Smooth muscle cell (in vitro differentiated cells): ENCODE data around the gene PLCB1. TPM values are rescaled to one million over a fixed set of nuclear protein-coding genes. Genes with fewer than 3 reads are reported as not detected.
"Not testable (repeated sequence)": the region's sequence is repeated elsewhere in the genome, so short reads cannot be mapped to it uniquely, and the experiment has no call there.

Experiments used
- DNase-seq: peaks from one replicate; lab custom pipeline; 2025; ENCODE audit not compliant: unreplicated experiment; lab: John Stamatoyannopoulos, UW
- H2AFZ ChIP-seq: fragments of 200-600 bp; sonication (generic); 2 replicates; pipeline ENCODE4 v1.6.0; 2016; ENCODE audit warnings: antibody characterized with exemption, low read depth, mild to moderate bottlenecking
- H3F3A ChIP-seq: fragments of 200-600 bp; sonication (generic); 2 replicates; pipeline ENCODE4 v1.6.0; 2017; ENCODE audit warnings: antibody characterized with exemption, low read depth
- H3K27ac ChIP-seq: fragments of 200-600 bp; sonication (generic); 2 replicates; pipeline ENCODE4 v1.5.1; 2016; ENCODE audit warnings: low read depth, mild to moderate bottlenecking
- H3K27me3 ChIP-seq: fragments of 200-600 bp; sonication (generic); 2 replicates; pipeline ENCODE4 v1.6.1; 2016; ENCODE audit warnings: low read depth, mild to moderate bottlenecking
- H3K36me3 ChIP-seq: fragments of 200-600 bp; sonication (generic); 2 replicates; pipeline ENCODE4 v1.5.1; 2016; ENCODE audit warnings: low read depth
- H3K4me1 ChIP-seq: fragments of 200-600 bp; sonication (generic); 2 replicates; pipeline ENCODE4 v1.5.1; 2016; ENCODE audit warnings: low read depth
- H3K4me2 ChIP-seq: fragments of 200-600 bp; sonication (generic); 2 replicates; pipeline ENCODE4 v1.6.0; 2016; ENCODE audit warnings: mild to moderate bottlenecking
- H3K4me3 ChIP-seq: fragments of 200-600 bp; sonication (generic); 2 replicates; pipeline ENCODE4 v1.5.1; 2016; ENCODE audit warnings: mild to moderate bottlenecking
- H3K79me2 ChIP-seq: fragments of 200-600 bp; sonication (generic); 2 replicates; pipeline ENCODE4 v1.6.0; 2016; ENCODE audit warnings: low read depth, mild to moderate bottlenecking
- H3K9ac ChIP-seq: fragments of 200-600 bp; sonication (generic); 2 replicates; pipeline ENCODE4 v1.6.0; 2016; ENCODE audit warnings: low read depth
- H3K9me3 ChIP-seq: fragments of 200-600 bp; sonication (generic); replicated peaks from 2 replicates; pipeline ENCODE4 v1.5.1; 2016; ENCODE audit warnings: low read depth
- H4K20me1 ChIP-seq: fragments of 200-600 bp; sonication (generic); 2 replicates; pipeline ENCODE4 v1.6.0; 2016; ENCODE audit warnings: low read depth
- WGBS: methylation state at CpG from one replicate; pipeline ENCODE4 v1.1.7; 2016; ENCODE audit warnings: low lambda C conversion rate; 5-methylcytosine and 5-hydroxymethylcytosine counted together
- polyA plus RNA-seq: library from polyadenylated mRNA; unstranded; fragments of >200 nt; fragmentation: Nextera tagmentation; extraction: Ambion mirVana; gene quantifications from 2 replicates; pipeline ENCODE4 v1.2.1, GENCODE V29; 2016
- total RNA-seq: library from RNA; depleted of rRNA; stranded (reverse); fragments of >200 nt; gene quantifications from 2 replicates; pipeline ENCODE4 v1.2.3, GENCODE V29; 2014
- TF ChIP-seq, protein P1 (sequence below): fragments of 200-600 bp; sonication (generic); IDR thresholded peaks from 2 replicates; pipeline ENCODE4 v1.5.1; 2017; ENCODE audit warnings: borderline replicate concordance, mild to moderate bottlenecking, antibody characterized with exemption; ENCODE audit not compliant: insufficient read depth, poor library complexity, severe bottlenecking

Gene PLCB1
- total and polyA plus RNA-seq, 2 experiments from 2014 or later: 4.7 to 25.3 TPM

DNA sequence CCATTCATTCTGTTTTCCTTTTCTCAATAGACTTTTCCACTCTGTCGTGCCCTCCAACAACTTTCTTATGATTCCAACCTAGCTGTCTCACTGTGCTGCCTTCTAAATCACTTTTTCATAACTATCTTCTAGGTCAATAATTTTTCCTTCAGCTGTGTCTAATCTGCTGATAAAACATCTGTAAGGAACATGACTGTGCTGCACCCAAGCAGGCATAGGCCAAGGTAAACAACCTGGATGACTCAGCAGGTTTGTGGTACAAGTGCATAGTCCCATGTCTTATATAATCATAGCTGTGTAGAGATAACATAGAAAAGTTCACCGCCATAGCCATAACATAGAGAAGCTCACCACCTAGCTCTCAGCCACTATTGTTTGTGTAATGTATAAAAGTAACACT, 332.3 kb downstream of the PLCB1 start:
- TF ChIP-seq, protein P1, sequence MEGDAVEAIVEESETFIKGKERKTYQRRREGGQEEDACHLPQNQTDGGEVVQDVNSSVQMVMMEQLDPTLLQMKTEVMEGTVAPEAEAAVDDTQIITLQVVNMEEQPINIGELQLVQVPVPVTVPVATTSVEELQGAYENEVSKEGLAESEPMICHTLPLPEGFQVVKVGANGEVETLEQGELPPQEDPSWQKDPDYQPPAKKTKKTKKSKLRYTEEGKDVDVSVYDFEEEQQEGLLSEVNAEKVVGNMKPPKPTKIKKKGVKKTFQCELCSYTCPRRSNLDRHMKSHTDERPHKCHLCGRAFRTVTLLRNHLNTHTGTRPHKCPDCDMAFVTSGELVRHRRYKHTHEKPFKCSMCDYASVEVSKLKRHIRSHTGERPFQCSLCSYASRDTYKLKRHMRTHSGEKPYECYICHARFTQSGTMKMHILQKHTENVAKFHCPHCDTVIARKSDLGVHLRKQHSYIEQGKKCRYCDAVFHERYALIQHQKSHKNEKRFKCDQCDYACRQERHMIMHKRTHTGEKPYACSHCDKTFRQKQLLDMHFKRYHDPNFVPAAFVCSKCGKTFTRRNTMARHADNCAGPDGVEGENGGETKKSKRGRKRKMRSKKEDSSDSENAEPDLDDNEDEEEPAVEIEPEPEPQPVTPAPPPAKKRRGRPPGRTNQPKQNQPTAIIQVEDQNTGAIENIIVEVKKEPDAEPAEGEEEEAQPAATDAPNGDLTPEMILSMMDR: no peak
- WGBS: 85% methylated on average over 2 of the region's 2 CpGs
- no peaks in the 10 kb centered on the region for H3K9me3 ChIP-seq
- H3K36me3 ChIP-seq: no peaks in the 10 kb centered on the region
- no peaks in the 10 kb centered on the region for H4K20me1 ChIP-seq
- no peak overlapping the region for H3K27ac ChIP-seq
- H3K4me2 ChIP-seq: no peak overlapping the region
- no peak overlapping the region for H3K9ac ChIP-seq
- H3K4me1 ChIP-seq: no peaks in the 10 kb centered on the region
- no peak for DNase-seq
- H3K79me2 ChIP-seq: no peaks in the 10 kb centered on the region
- H3K27me3 ChIP-seq: no peaks in the 10 kb centered on the region
- no peak overlapping the region for H2AFZ ChIP-seq
- no peaks in the 10 kb centered on the region for H3F3A ChIP-seq
- no peak overlapping the region for H3K4me3 ChIP-seq

DNA sequence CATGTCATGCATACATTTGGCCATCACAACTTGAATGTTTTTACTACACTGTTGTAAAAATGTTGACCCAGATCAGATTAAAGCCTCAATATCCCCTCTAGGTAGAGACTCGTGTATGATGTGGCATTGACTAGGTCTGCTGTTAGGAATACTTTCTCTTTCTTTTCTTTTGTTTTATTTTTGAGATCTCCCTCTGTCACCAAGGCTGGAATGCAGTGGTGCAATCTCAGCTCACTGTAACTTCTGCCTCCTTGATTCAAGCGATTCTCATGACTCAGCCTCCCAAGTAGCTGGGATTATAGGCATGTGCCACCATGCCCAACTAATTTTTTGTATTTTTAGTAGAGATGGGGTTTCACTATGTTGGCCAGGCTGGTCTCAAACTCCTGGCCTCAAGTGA, 334.7 kb downstream of the PLCB1 start:
- not testable (repeated sequence) for H3K36me3 ChIP-seq, H3K4me3 ChIP-seq, H2AFZ ChIP-seq, H3K4me2 ChIP-seq, H3K9me3 ChIP-seq, H3K4me1 ChIP-seq, H3K79me2 ChIP-seq, H3K9ac ChIP-seq, H3F3A ChIP-seq, DNase-seq, H3K27me3 ChIP-seq, H3K27ac ChIP-seq, H4K20me1 ChIP-seq
- WGBS: 82% methylated on average over 2 of the region's 2 CpGs

DNA sequence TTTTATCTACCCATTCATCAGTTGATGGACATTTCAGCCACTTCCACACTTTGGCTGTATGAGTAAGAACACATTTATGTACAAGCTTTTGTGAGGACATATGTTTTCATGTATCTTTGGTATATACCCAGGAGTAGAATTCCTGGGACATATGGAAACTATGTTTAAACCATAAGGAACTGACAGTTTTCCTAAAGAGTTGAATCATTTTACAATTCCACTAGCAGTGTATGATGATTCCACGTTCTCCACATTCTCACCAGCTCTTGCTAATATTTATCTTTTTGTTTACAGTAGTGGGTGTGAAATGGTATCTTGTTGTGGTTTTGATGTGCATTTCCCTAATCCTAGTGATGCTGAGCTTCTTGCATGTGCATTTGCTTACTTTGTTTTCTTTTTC, 338.1 kb downstream of the PLCB1 start:
- no peak for DNase-seq
- H3K27me3 ChIP-seq: no peaks in the 10 kb centered on the region
- TF ChIP-seq, protein P1: no peak
- H3K36me3 ChIP-seq: no peaks in the 10 kb centered on the region
- H3F3A ChIP-seq: no peaks in the 10 kb centered on the region
- no peak overlapping the region for H3K9ac ChIP-seq
- H4K20me1 ChIP-seq: no peaks in the 10 kb centered on the region
- no peaks in the 10 kb centered on the region for H3K79me2 ChIP-seq
- H3K9me3 ChIP-seq: no peaks in the 10 kb centered on the region
- no peak overlapping the region for H3K4me2 ChIP-seq
- 32% methylated on average over 1 of the region's 1 CpG for WGBS
- no peaks in the 10 kb centered on the region for H3K4me1 ChIP-seq
- no peak overlapping the region for H2AFZ ChIP-seq
- no peak overlapping the region for H3K27ac ChIP-seq
- H3K4me3 ChIP-seq: no peak overlapping the region

DNA sequence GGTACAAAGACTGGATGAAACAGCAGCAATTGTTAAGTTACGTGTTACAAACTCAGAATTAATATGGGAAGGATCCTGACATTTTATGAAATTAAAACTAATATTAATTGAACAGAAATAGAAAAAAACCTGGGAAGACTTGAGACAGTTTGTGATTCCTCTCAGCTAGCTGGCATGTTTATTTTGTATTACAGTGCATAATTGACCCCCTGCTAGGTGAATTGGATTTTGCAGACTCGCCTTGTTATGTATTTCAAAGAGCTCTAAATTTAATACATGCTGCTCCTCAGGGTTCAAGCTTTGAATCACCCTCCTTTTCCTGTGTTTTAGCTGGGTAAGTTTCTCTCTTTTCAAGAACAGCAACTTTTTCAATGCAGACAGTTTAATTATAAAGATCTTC, 339.4 kb downstream of the PLCB1 start:
- 85% methylated on average over 2 of the region's 2 CpGs for WGBS

More for the DNA sequence above, 339.4 kb downstream of the PLCB1 start:
- H3K27ac ChIP-seq: no peak overlapping the region
- H4K20me1 ChIP-seq: no peaks in the 10 kb centered on the region
- H3K4me3 ChIP-seq: no peak overlapping the region
- no peaks in the 10 kb centered on the region for H3K9me3 ChIP-seq
- H3K27me3 ChIP-seq: no peaks in the 10 kb centered on the region
- no peaks in the 10 kb centered on the region for H3K79me2 ChIP-seq
- H3K4me1 ChIP-seq: no peaks in the 10 kb centered on the region
- no peak overlapping the region for H3K4me2 ChIP-seq
- H3K36me3 ChIP-seq: no peaks in the 10 kb centered on the region
- no peak for DNase-seq
- H2AFZ ChIP-seq: no peak overlapping the region
- TF ChIP-seq, protein P1: no peak
- no peak overlapping the region for H3K9ac ChIP-seq
- H3F3A ChIP-seq: no peaks in the 10 kb centered on the region
